Measurements from ENCODE around the gene ZNF556.
"Not testable (repeated sequence)": the region's sequence is repeated elsewhere in the genome, so short reads cannot be mapped to it uniquely, and the experiment has no call there.

ZNF556 gene

DNA sequence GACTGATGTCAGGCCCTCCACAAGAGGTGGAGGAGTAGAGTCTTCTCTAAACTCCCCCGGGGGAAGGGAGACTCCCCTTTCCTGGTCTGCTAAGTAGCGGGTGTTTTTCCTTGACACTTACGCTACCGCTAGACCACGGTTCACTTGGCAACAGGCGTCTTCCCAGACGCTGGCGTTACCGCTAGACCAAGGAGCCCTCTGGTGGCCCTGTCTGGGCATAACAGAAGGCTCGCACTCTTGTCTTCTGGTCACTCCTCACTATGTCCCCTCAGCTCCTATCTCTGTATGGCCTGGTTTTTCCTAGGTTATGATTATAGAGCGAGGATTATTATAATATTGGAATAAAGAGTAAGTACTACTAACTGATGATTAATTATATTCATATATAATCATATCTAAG lies 5.0 kb downstream of the ZNF556 start:
- not testable (repeated sequence) for H3K9ac ChIP-seq (ENCODE audit: low read depth, low read length); H3K4me1 ChIP-seq (ENCODE audit: insufficient read depth, low read length); H3K36me3 ChIP-seq (ENCODE audit: insufficient read depth, low read length); H3K9me3 ChIP-seq (ENCODE audit: control insufficient read depth, insufficient read depth, low read length)

DNA sequence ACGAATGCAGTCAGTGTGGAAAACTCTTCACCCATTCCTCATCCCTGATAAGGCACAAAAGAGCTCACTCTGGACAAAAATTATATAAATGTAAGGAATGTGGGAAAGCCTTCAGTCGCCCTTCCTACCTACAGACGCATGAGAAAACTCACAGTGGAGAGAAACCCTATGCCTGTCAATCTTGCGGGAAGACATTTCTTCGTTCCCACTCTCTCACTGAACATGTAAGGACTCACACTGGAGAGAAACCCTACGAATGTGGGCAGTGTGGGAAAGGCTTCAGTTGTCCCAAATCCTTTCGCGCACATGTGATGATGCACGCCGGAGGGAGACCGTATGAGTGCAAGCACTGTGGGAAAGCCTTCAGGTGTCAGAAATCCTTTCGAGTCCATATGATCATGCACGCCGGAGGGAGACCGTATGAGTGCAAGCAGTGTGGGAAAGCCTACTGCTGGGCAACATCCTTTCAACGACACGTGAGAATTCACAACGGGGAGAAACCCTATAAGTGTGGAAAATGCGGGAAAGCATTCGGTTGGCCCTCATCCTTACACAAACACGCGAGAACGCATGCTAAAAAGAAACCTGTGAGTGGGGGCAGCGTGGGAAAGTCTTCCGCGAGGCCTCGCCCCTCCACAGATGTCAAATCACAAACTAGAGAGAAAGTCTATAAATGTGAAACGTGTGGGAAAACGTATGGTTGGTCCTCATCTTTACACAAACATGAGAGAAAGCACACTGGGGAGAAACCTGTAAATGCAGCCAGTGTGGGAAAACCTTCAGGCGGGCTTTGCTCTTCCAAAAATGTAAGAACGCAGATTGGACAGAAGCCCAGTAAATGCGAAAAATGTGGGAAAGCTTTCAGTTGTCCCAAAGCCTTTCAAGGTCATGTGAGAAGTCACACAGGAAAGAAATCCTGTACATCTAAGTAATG lies 10.5 kb downstream of the ZNF556 start:
- no peaks in the 10 kb centered on the region for H3K4me1 ChIP-seq (ENCODE audit: insufficient read depth, low read length)
- no peaks in the 10 kb centered on the region; the same call in none of the 2 replicates for H3K9me3 ChIP-seq (ENCODE audit: control insufficient read depth, insufficient read depth, low read length)
- no peak overlapping the region for H3K9ac ChIP-seq (ENCODE audit: low read depth, low read length)
- no peaks in the 10 kb centered on the region for H3K36me3 ChIP-seq (ENCODE audit: insufficient read depth, low read length)

DNA sequence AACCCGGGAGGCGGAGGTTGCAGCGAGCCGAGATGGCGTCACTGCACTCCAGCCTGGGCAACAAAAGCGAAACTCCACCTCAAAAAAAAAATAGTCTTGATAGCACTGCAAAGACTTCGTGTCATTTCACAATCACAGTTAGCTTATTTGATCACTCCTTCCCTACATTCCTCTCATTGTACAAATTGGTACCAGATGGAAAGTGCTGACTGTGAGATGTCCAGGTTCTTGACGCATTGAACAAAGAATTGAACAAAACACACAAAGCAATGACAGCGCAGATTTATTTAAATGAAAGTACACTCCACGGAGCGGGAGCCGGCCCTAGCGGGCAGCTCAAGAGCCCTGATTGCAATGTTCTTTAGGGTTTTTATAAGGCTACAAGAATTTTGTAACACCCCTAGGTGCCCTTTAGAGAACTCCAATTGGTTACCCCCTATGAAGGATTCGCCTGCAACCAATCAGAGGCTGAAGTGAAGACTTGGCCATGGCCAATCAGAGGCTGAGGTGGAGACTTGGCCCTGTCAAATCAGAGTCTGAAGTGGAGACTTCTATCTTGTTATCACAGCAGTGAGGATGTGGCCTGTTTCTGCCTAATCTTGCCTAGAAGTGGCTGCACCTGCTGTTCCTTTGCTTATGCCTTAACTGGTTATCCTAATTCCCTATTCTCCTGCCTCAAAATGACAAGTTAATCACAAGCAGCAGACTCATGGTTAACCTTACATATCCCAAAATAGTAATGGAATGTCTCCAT lies 16.7 kb downstream of the ZNF556 start:
- H3K9ac ChIP-seq (ENCODE audit: low read depth, low read length): no peak overlapping the region
- H3K9me3 ChIP-seq (ENCODE audit: control insufficient read depth, insufficient read depth, low read length): no peaks in the 10 kb centered on the region; the same call in 1 of the 2 replicates
- no peaks in the 10 kb centered on the region for H3K36me3 ChIP-seq (ENCODE audit: insufficient read depth, low read length)
- no peaks in the 10 kb centered on the region for H3K4me1 ChIP-seq (ENCODE audit: insufficient read depth, low read length)

DNA sequence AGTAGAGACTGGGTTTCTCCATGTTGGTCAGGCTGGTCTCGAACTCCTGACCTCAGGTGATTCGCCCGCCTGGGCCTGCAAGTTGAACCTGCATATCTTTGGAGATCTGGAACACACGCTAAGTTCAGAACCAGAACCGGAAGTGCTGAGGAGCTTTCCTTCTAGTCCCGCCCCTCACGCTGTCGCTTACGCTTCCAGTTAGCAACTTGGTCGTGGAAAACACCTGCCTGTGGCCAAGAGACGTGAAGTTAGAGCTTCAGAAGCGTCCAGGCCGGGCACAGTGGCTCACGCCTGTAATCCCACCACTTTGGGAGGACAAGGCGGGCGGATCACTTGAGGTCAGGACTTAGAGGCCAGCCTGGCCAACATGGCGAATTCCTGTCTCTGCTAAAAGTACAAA lies 18.6 kb downstream of the ZNF556 start:
- Histone ChIP-seq H3K9ac (ENCODE audit: low read depth, low read length) (no peak overlapping the region), H3K36me3 (ENCODE audit: insufficient read depth, low read length) (no peaks in the 10 kb centered on the region), H3K4me1 (ENCODE audit: insufficient read depth, low read length) (no peaks in the 10 kb centered on the region), H3K9me3 (ENCODE audit: control insufficient read depth, insufficient read depth, low read length) (no peaks in the 10 kb centered on the region)

- no peaks in the 10 kb centered on the region for H3K4me1 ChIP-seq (ENCODE audit: insufficient read depth, low read length)
Observed at GRCh38 chr19:2887391-2887914, 20.3 kb downstream of the ZNF556 start.

GRCh38 chr19:2888731-2889224 lies 21.6 kb downstream of the ZNF556 start:
- no peaks in the 10 kb centered on the region for H3K4me1 ChIP-seq (ENCODE audit: insufficient read depth, low read length)
- H3K36me3 ChIP-seq (ENCODE audit: insufficient read depth, low read length): no peaks in the 10 kb centered on the region
- no peak overlapping the region for H3K9ac ChIP-seq (ENCODE audit: low read depth, low read length)
- H3K9me3 ChIP-seq (ENCODE audit: control insufficient read depth, insufficient read depth, low read length): no peaks in the 10 kb centered on the region

More at GRCh38 chr19:2887391-2887914, 20.3 kb downstream of the ZNF556 start:
- no peaks in the 10 kb centered on the region for H3K36me3 ChIP-seq (ENCODE audit: insufficient read depth, low read length)
- H3K9me3 ChIP-seq (ENCODE audit: control insufficient read depth, insufficient read depth, low read length): no peaks in the 10 kb centered on the region
- no peak overlapping the region for H3K9ac ChIP-seq (ENCODE audit: low read depth, low read length)

DNA sequence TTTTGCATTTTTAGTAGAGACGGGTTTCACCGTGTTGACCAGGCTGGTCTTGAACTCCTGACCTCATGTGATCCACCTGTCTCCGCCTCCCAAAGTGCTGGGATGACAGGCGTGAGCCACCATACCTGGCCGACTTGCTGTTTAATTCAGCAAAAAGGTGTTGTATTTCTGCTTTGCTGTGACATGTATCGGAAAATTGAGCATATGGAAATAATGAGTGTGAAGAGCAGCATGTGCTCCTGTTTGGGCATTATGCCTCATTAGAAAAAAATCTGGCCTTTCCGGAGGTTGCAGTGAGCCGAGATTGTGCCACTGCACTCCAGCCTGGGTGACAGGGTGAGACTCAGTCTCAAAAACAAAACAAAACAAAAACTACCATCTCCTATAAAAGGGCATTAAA lies 23.4 kb downstream of the ZNF556 start:
- not testable (repeated sequence) for H3K9ac ChIP-seq (ENCODE audit: low read depth, low read length); H3K9me3 ChIP-seq (ENCODE audit: control insufficient read depth, insufficient read depth, low read length); H3K36me3 ChIP-seq (ENCODE audit: insufficient read depth, low read length); H3K4me1 ChIP-seq (ENCODE audit: insufficient read depth, low read length)

DNA sequence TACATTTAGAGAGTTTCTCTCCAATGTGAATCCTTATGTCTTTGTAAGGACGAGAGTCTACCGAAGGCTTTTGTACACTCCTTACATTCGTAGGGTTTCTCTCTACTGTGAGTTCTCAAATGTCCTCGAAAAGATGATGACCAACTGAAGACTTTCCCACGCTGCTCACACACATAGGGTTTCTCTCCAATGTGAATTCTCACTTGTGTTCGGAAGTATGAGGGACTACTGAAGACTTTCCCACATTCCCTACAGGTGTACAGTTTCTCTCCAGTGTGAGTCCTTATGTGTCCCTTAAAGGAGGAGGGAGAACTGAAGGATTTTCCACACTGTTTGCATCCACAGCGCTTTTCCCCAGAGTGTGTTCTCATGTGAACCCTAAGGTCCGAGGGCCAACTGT lies 29.6 kb downstream of the ZNF556 start:
- no peaks in the 10 kb centered on the region for H3K36me3 ChIP-seq (ENCODE audit: insufficient read depth, low read length)

DNA sequence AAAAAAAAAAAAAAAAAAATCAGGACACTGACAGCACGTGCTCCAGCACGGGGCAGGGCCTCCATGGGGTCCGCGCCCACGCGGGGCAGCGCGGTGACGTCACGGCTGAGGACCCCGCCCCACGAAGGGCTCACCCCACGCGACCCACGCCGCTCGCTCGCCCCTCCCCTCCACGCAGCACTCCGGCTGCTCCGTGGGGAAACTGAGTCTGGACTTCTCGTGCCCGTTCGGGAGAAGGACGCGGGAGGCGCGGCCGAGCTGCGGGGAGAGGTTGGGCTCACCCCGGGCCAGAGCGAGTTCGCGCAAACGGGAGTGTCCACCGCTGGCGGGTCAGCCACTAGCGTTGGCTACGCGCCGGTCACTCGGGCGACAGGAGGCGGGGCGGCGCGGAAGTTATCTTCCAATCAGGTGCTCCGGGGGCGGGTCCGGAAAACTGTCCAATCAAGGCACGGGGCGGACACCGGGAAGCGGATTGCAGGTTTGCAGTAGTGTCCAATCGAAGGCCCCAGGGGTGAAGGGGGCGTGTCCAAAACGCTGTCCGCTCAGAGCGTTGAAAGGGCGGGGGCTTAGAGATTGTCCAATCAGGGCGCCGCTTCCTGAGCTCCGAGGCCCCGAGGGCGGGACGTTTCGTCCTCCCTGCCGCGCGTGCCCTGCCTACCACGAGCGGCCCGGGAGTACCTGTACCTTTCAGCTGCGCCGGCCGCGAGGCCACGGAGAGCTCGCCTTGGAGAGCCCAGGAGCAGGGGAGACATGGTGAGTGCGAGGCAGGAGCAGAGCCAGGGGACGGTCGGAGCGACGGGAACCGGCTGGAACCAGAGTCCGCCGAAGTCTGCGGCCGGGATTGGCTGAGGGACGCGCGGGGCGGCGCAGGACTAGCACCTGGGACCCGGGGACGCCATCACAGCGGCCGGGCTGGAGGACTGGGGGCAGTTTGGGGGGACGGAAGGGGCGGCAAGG lies 33.4 kb downstream of the ZNF556 start, which contains the start of gene ZNF57:
ZNF57 (plus strand) TSS at position 633 of the 957 bp plus-strand sequence; CDS start at position 751, 118 bp downstream.
- Histone ChIP-seq H3K4me1 (ENCODE audit: insufficient read depth, low read length) (no peaks in the 10 kb centered on the region; the same call in 1 of the 2 replicates), H3K9me3 (ENCODE audit: control insufficient read depth, insufficient read depth, low read length) (peaks cover 4% of the 10 kb centered on the region; the same call in 1 of the 2 replicates), H3K9ac (ENCODE audit: low read depth, low read length) (peak within 1 kb of the TSS; percentile 82), H3K36me3 (ENCODE audit: insufficient read depth, low read length) (no peaks in the 10 kb centered on the region)

More for the DNA sequence above, 29.6 kb downstream of the ZNF556 start:
- no peak overlapping the region for H3K9ac ChIP-seq (ENCODE audit: low read depth, low read length)
- no peaks in the 10 kb centered on the region for H3K4me1 ChIP-seq (ENCODE audit: insufficient read depth, low read length)
- H3K9me3 ChIP-seq (ENCODE audit: control insufficient read depth, insufficient read depth, low read length): peaks cover 4% of the 10 kb centered on the region; the same call in 1 of the 2 replicates

- no peaks in the 10 kb centered on the region; the same call in 1 of the 2 replicates for H3K4me1 ChIP-seq (ENCODE audit: insufficient read depth, low read length)
- H3K9ac ChIP-seq (ENCODE audit: low read depth, low read length): no peak overlapping the region
- H3K36me3 ChIP-seq (ENCODE audit: insufficient read depth, low read length): no peaks in the 10 kb centered on the region
- H3K9me3 ChIP-seq (ENCODE audit: control insufficient read depth, insufficient read depth, low read length): no peaks in the 10 kb centered on the region
Observed at GRCh38 chr19:2902590-2903218, 35.6 kb downstream of the ZNF556 start.

DNA sequence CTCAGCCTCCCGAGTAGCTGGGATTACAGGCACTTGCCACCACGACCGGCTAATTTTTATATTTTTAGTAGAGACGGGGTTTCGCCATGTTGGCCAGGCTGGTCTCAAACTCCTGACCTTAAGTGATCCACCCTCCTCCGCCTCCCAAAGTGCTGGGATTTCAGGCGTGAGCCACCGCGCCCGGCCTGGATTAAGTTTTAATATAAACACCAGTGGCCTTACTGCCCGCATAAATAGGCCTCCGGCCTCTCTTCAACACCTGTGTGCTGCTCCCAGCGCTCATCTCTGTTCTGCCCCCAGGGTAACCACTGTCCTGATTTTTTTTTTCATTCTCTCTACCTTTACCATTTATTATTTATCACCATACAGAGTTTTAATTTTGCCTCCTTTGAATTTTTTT lies 36.2 kb downstream of the ZNF556 start:
- H3K4me1 ChIP-seq (ENCODE audit: insufficient read depth, low read length); H3K9ac ChIP-seq (ENCODE audit: low read depth, low read length); H3K36me3 ChIP-seq (ENCODE audit: insufficient read depth, low read length); H3K9me3 ChIP-seq (ENCODE audit: control insufficient read depth, insufficient read depth, low read length): not testable (repeated sequence)

DNA sequence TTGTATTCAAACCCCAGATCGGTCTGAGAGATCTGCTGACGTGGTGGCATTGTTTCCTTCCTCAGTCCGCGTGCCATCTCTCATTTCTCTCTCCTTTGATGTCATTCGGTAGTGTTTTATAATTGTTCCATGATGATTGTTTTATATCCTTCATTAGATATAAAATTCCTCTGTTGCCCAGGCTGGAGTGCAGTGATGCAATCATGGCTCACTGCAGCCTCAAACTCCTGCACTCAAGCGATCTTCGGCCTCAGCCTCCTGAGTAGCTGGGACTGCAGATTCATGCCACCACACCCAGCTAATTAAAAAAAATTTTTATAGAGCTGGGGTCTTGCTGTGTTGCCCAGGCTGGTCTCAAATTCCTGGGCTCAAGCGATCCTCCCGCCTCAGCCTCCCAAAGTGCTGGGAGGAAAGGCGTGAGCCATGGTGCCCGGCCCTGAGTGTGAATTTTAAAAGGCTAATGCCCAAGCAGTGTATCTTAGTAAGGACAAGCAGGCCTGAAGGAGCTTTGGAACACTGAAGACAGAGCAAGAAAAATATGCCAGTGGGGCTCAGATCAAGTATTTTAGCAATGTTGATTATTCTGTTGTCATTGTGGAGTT lies 38.9 kb downstream of the ZNF556 start:
- Histone ChIP-seq H3K36me3 (ENCODE audit: insufficient read depth, low read length) (no peaks in the 10 kb centered on the region), H3K9ac (ENCODE audit: low read depth, low read length) (no peak overlapping the region), H3K4me1 (ENCODE audit: insufficient read depth, low read length) (no peaks in the 10 kb centered on the region; the same call in 1 of the 2 replicates), H3K9me3 (ENCODE audit: control insufficient read depth, insufficient read depth, low read length) (no peaks in the 10 kb centered on the region)

Data from ES-I3 (cell line).